Measurements from ENCODE around the gene ELAC2. TPM values are rescaled to one million over a fixed set of nuclear protein-coding genes. Genes with fewer than 3 reads are reported as not detected.
A peak's percentile ranks its signal among the peaks of the same experiment; 100 is the strongest.

ELAC2 gene, protein sequence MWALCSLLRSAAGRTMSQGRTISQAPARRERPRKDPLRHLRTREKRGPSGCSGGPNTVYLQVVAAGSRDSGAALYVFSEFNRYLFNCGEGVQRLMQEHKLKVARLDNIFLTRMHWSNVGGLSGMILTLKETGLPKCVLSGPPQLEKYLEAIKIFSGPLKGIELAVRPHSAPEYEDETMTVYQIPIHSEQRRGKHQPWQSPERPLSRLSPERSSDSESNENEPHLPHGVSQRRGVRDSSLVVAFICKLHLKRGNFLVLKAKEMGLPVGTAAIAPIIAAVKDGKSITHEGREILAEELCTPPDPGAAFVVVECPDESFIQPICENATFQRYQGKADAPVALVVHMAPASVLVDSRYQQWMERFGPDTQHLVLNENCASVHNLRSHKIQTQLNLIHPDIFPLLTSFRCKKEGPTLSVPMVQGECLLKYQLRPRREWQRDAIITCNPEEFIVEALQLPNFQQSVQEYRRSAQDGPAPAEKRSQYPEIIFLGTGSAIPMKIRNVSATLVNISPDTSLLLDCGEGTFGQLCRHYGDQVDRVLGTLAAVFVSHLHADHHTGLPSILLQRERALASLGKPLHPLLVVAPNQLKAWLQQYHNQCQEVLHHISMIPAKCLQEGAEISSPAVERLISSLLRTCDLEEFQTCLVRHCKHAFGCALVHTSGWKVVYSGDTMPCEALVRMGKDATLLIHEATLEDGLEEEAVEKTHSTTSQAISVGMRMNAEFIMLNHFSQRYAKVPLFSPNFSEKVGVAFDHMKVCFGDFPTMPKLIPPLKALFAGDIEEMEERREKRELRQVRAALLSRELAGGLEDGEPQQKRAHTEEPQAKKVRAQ
- total RNA-seq (2014; rRNA removed; shearing (Covaris generic)), result 35.1 and 45.1 TPM in 2 replicates

- DNase-seq (ENCODE audit: low spot score), result peak; percentile 93
Observed at GRCh38 chr17:13017655-13018459, at the start of gene ELAC2. ELAC2 (minus strand) TSS chr17:13018027; CDS start chr17:13017947, 80 bp downstream.

DNA sequence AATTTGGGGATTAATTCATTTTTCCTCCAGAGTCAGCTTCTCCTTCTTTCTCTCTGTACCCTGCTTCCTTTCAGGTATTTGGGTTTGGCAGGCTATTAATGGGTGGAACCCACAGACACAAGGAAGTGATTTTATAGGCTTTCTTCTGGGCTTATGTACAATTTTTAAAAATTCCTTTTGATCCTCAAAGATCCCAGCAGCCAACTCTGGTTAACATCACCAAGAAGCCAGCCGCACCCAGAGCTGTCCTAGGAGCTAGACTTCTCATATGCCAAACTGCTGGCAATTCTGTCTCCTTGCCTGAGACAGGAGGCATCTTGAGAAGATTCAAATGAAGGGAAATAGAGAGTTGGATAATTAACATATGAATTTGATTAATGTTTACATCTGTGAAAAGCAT is 47.2 kb upstream of the ELAC2 start:
- no peak for DNase-seq (ENCODE audit: low spot score)

DNA sequence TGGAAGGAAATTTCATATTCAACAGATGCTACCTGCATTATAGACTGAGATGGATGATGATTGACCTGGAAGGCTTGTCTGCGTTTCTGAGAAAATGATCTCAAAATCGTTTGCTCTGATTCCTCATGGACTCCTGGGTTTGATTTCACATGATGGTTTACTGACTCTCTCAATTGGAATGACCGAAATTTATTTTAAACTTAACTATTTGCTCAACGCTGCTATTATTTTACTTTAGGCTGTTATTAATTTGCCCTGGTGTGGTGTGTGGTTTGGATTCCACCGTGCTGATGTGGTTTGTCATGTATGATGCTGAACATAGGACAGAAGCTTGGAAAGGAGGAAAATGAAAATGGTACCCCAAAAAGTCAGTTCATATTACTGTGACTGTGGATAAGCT is 37.3 kb upstream of the ELAC2 start:
- DNase-seq (ENCODE audit: low spot score), result no peak

GRCh38 chr17:13054666-13055065 is 36.8 kb upstream of the ELAC2 start:
- DNase-seq (ENCODE audit: low spot score), result no peak

DNA sequence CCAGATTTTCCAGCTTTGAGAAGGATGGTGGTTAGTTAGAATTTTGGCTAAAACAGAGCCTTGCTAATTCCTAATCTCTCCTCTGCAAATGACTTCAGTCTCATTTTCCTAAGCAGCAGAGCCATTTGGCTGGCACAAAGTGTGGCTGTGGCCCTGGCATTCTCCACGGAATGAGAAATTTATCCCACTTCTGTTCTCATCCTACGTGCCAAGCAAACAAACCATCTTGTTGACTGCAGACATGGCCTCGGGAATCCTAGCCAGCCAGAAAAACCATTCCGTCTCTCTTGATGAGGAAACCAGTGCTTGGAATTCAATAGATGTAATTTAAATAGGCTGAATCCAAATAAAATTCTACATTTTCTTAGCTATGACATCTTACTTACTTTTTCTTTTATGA is 34.1 kb upstream of the ELAC2 start:
- DNase-seq (ENCODE audit: low spot score), result no peak

GRCh38 chr17:13047011-13047606 is 29.3 kb upstream of the ELAC2 start:
- no peak for DNase-seq (ENCODE audit: low spot score)

- no peak for DNase-seq (ENCODE audit: low spot score)
Observed at GRCh38 chr17:13046361-13046760, 28.5 kb upstream of the ELAC2 start.

DNA sequence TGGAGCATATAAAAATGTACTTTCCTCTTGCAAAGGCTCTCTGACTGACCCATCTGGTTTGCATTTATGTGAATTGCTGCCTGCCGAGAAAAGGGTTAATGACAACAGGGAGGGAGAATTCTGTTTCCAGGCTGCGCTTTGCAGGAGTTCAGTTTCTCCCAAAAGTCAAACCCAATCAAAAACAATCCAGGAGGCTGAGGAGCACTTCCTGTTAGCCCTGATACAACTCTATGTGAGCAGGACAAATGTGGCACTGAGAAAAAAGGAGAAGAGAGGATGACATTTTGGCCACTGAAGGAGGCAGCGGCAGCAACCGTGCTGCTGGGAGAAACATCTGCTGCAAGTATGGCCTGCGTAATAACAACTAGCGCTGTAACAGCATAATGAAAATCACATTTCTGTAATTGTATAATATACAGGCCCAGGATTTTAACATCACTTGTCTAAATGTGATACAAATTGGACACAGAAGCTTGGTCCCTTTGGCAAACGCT is 26.8 kb upstream of the ELAC2 start:
- DNase-seq (ENCODE audit: low spot score), result no peak

GRCh38 chr17:13038931-13039665 is 21.3 kb upstream of the ELAC2 start:
- no peak for DNase-seq (ENCODE audit: low spot score)

DNA sequence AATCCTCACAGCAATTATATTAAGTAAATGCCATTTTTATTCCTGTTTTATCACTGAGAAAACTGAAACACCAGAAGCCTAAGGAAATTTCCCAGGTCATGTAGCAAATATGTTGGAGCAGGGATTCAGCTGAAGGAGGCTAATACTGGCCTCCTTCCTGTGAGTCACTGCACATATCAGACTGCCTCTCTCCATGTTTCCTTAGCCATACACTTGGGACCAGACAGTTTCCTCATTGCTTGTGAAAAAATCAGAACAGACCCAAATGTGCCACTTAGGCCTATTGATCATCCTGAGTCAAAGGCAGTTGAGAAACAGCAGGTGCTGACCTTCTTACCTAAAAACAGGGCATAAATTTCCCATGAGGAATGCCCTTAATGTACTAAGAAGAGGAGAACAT is 18.9 kb upstream of the ELAC2 start:
- DNase-seq (ENCODE audit: low spot score), result no peak

DNA sequence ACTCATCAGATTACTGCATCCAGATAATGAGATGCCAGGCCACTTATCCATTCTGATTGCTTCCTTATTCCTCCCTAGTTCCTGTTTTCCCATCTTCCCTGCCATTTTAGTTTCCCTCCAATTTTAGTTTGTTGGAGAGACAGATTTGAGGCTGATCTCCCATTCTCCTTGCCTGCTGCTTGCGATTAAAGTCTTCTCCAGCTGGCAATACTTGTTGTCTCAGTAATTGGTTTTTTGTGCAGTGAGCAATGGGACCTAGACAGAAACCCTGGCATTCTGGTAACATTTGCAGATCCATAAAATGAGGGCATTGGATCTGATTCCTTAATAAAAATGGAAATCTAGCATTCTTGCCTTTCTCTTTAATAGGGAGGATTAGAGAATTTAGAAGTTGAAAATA is 17.6 kb upstream of the ELAC2 start:
- DNase-seq (ENCODE audit: low spot score), result no peak

DNA sequence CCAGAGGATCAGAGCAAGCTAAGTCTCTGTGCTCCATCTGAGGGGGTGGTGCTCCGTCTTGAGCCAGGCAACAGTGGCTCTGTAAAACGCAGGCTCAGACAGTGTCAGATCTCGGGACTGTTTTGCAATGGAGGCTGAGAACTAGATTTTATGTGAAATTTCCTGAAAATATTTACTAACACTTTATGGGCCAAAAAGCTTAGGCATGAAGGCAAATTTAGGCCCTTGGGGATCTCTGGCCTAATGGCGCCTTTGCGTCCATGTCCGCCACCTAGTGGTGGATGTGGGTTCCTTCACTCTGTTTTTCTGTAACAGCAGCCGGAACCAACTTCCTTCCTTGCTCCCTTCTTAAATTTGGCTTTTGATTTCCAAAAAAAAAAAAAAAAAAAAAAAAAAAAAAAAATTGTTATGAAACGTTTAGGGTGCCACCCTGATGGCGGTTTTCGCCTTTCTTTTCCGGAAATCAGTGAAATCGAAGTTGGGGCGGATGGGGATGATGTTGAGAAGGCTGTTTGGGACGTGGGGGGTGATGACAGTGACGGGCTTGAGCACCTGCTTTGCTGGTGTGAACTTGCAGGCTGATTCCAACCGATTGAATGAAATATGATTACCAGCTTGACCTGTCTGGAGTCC is 14.0 kb upstream of the ELAC2 start:
- peak; percentile 48 for DNase-seq (ENCODE audit: low spot score)

DNA sequence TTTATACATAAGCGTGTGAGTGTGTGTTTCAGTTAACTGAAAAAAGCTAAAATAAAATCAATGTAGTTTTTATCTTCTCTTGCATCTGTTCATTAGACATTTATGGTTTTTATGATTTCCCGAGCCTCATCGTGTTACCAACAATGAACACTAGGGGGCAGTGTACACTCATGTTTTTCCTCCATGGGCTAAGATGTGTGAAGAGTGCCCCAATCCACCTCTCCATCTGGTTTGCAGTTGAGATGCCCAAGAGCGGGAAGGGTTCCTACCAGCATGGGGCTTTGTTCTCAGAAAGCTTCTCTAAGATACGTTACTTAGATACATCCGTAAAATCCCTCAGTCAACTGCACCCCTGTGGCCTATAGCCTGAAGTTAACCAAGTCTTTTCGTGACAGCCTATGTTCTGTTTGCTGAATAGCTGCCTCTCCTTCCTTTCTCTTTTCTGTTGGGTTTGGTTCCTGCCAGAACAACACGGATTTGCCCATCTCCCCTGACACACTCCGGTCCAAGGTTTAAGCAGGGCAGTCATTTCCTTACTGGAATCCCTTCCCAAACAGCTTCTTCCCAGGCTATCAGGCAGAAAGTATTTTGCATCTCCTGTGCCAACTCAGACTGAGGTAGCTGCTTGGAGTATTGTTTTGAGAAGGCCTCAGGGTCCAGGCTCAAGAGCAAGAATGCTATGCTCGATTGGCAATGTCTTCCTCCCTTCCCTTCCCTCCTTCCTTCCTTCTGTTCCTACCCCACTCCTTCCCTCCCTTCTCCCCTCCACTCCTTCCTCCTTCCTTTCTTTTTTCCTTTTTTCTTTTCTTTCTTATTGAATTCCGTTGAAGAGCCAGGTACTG is 12.9 kb upstream of the ELAC2 start:
- DNase-seq (ENCODE audit: low spot score), result peak; percentile 36

DNA sequence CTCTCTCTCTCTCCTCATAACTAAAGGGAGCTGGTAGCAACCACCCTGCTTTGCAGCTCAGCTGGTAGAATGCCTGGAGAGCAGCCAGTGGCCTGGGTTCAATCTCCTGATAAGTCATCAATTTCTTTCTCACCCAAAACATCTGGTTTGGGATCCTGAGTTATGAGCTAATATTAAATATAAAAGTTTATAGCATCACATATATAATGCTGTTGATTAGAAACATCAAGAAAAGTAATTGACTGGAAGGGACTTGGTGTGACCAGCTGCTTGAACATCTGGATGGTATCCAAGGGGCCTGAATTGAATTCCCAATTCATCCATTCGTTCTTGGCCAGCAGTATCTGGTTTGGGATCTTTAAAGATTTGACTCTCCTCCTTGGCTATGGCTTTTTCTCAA is 12.2 kb upstream of the ELAC2 start:
- DNase-seq (ENCODE audit: low spot score), result no peak

GRCh38 chr17:13029340-13029739 is 11.5 kb upstream of the ELAC2 start:
- no peak for DNase-seq (ENCODE audit: low spot score)

DNA sequence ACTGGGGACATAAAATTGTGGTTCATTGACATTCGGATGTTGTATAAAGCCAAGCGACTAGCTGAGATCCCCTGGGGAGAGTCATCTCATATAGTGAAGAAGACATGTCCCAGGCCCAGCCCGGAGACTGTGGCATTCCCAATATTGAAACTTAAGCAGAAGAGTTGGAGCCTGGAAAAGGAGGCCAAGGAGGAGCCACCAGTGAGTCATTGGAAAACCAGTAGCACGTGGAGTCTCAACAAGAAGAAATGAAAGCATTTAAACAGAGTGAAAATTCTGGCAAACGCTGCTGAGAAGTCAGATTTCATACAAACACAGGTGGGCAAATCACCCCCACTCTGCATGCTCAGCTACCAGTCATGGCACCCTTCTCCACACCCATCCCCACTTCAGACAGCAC is 9.4 kb upstream of the ELAC2 start:
- no peak for DNase-seq (ENCODE audit: low spot score)

DNA sequence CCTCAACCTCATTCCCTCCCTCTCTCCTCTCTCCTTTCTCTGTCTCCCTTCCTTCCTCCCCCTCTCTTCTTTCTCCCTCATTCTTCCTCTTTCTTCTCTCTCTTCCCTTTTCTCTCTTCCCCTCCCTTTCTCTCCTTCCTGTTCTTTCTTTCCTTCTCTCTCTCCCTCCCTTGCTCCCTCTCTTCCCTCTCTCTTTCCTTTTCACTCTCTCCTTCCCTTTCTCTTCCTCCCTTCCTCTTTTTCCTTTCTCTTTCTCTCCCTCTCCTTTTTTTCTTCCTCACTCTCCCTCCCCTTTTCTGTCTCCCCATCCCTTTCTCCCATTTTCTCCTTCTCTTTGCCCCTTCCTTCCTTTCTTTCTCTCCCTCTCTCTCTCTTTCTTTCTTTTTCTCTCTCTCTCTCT is 7.9 kb upstream of the ELAC2 start:
- DNase-seq (ENCODE audit: low spot score), result no peak

GRCh38 chr17:13025258-13025627 is 7.4 kb upstream of the ELAC2 start:
- DNase-seq (ENCODE audit: low spot score), result no peak

DNA sequence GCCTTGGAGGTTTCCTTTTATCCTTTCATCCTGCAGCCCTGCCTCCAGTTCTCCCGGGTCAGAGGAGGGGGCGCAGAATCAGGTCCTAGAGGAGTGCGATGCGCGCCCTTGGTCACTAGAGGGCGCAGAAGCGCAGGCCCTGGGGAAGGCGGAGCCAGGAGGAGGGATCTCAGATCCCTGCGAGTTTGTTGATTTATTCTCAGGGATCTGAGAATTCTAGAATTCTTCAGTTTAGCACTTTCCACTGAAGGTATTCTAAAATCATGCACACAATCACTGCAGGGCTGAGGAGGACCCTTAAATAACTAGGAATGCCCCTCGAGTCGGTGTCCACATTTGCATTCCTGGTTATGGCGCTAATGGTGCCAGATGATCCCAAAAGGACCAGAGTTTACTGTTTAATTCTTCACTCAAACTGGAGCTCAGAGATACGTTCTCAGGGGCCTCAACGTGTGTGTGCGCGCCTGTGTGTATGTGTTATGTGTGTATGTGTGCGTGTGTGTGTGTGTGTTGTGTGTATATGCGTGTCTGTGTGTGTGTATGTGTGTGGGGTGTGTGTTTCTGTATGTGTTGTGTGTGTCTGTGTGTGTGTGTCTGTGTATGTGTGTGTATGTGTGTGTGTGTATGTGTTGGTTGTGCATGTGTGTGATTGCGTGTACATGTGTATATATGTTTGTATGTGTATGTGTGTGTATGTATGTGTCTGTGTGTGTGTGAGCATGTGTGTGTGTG is 6.9 kb upstream of the ELAC2 start:
- DNase-seq (ENCODE audit: low spot score), result peak; percentile 30

Data from H4 (cell line).